HG03135 (cell line): ENCODE measurements around the gene HEXB.
"Not testable (repeated sequence)": the region's sequence is repeated elsewhere in the genome, so short reads cannot be mapped to it uniquely, and the experiment has no call there.

Source experiments
- ATAC-seq: cut with Tn5 transposase; IDR thresholded peaks from one replicate; pipeline ENCODE4 v1.9.1; 2021; ENCODE audit warnings: mild to moderate bottlenecking, moderate library complexity; ENCODE audit not compliant: unreplicated experiment

Gene HEXB

GRCh38 chr5:74725331-74725730 lies 40.3 kb downstream of the HEXB start:
- no peak for ATAC-seq

DNA sequence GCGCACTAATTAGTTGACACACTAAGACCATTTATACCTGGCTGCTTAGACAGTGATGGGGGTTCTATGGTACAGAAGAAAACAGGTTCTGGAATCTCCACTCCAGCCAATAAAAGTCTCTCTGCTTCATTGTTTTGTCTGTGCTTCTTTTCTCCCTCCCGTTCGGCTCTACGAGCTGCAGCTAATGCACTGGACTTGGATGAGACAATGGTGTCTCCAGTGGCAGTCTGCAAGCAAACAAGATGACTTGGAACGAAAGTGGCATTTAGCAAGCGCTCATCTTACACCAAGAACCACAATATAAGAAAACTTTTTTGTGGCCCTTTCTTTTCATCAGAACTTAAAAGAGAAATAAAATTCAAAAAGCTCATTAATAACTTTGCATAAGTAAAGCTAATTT lies 51.7 kb downstream of the HEXB start:
- no peak for ATAC-seq

DNA sequence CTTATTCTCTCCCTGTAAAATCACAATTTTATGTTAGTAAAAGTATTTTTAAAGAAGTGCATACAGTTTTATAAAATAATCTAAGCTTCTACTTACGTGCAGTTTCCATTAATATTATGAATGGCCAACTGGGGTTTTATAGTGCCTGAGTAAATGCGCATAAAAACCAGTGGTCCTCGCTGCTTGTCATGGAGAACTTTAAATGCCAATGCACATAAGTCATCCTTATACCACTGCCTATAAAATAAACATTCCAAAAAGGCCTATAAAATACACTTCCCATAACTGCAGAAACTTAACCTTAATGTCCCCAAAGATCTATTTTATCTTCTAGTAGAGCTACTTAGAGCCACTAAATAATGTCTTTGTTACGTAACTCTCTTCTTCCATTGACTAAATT lies 53.4 kb downstream of the HEXB start:
- ATAC-seq: no peak

DNA sequence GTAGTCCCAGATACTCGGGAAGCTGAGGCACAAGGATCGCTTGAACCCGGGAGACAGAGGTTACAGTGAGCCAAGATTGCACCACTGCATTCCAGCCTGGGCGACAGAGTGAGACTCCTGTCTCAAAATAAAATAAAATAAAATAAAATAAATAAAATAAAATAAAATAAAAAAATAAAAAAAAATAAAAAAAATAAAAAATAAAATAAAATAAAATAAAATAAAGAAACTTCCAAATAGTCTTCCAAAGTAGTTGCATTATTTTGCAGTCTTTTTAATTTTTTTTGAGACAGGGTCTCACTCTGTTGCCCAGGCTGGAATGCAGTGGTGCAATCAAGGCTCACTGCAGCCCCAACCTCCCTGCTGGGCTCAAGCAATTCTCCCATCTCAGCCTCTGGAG lies 63.7 kb downstream of the HEXB start:
- ATAC-seq: not testable (repeated sequence)

- no peak for ATAC-seq
These were observed 76.2 kb downstream of the HEXB start for GRCh38 chr5:74761241-74761640.

DNA sequence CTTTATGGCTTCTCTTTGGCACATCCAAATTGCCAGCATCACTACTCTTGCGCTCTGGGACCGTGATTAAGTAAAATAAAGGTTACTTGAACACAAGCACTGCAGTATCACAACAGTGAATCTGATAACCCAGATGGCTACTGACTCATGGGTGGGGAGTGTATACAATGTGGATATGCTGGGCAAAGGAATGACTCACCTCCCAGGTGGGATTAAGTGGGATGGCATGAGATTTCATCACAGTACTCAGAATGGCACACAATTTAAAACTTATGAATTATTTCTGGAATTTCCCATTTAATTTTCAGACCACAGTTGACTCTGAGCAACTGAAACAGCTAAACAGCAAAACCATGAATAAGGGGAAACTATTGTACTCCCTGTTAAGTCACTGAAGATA lies 77.6 kb downstream of the HEXB start:
- ATAC-seq: no peak

GRCh38 chr5:74763504-74763903 lies 78.5 kb downstream of the HEXB start:
- no peak for ATAC-seq

DNA sequence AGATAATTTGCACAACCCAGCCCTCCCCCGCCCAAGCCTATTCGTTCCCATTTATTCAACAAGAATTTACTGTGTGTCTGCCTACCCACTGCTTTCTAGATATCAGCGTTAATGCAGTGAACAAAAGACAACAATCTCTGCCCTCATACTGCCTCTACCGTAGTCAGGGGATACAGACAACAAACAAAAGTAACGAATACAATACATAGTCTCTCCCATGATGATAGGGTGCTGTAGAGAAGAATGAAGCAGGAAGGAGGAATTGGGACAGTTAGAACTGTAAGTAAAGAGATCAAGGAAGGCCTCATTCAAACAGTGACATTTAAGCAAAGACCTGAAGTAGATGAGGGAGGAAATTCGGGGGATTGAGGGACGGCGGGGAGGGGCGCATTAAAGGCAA lies 80.2 kb downstream of the HEXB start:
- ATAC-seq: no peak

DNA sequence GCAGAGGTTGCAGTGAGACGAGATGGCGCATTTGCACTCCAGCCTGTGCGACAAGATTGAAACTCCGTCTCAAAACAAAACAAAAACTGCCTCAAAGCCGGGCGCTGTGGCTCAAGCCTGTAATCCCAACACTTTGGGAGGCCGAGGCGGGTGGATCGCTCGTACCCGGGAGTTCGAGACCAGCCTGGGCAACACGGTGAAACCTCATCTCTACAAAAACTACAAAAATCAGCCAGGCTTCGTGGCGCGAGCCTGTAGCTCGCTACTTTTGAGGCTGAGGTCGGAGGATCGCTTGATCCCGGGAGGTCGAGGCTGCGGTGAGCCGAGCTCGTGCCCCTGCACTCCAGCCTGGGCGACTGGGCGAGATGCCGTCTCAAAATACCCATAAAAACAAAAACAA lies 80.9 kb downstream of the HEXB start:
- no peak for ATAC-seq

- peak; percentile 47 for ATAC-seq
These were observed 81.4 kb downstream of the HEXB start for GRCh38 chr5:74766418-74766848.

DNA sequence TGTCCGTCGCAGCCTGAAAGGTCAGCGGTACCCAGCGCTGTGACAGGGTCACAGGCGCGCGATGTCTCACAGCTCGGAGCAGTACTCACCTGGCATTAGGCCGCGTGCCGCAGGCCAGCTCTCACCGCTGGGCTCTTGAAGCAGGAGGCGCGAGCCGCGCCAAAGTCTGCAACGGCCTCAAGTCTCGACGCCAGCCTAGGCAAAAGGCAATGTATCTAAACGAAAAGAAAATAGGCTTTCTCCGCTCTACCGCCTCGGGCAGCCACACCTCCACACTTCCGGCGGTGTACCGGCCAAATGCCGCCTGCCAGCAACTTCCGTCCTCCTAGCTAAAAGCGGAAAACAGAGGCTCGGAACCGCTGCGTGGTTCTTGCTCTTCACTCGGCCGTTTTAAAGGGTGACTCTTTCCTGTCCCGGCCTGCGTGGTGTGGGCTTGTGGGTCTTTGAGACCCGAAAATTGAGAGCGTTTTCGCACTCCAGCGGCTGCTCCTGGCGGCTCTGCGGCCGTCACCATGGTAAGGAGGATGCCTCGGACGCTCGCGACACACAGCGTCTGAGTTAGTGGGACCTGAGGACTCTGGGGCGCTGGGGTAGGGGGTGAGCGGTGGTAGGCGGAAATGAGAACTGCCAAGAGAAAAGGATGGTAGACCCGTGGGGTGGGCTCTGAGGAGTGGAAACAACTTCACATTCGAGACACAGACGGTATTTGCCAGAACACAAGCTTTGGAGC lies 82.0 kb downstream of the HEXB start, which contains the start of the genes GFM2 and NSA2:
TSS of gene GFM2 (minus strand) at position 269 of the 730 bp plus-strand sequence. CDS start 3,375 bp downstream, outside the sequence.
TSS of gene NSA2 (plus strand) at position 401 of the 730 bp plus-strand sequence. CDS start at position 513, 112 bp downstream.
- peak; percentile 74 for ATAC-seq

- peak; percentile 20 for ATAC-seq
These were observed 82.5 kb downstream of the HEXB start for GRCh38 chr5:74767579-74767913.
